HEK293 (cell line): ENCODE data around the gene PALM.

Experiments
- BCL6B ChIP-seq: fragments of 450-650 bp; formaldehyde crosslinking; IDR thresholded peaks from 2 replicates; pipeline ENCODE4 v1.5.1; 2017; ENCODE audit warnings: missing biosample characterization, missing genetic modification characterization
- YY2 ChIP-seq: fragments of 450-650 bp; formaldehyde crosslinking; IDR thresholded peaks from 2 replicates; pipeline ENCODE4 v1.5.1; 2016; ENCODE audit warnings: missing biosample characterization, missing genetic modification characterization
- ZBTB26 ChIP-seq: fragments of 450-650 bp; formaldehyde crosslinking; optimal IDR thresholded peaks from 2 replicates; pipeline ENCODE3; 2016; ENCODE audit warnings: missing biosample characterization, mild to moderate bottlenecking, missing genetic modification characterization
- ZBTB7A ChIP-seq: fragments of 450-650 bp; formaldehyde crosslinking; IDR thresholded peaks from 2 replicates; pipeline ENCODE4 v1.5.1; 2016; ENCODE audit warnings: low read depth, missing biosample characterization, missing genetic modification characterization
- ZFP37 ChIP-seq: fragments of 450-650 bp; formaldehyde crosslinking; IDR thresholded peaks from 2 replicates; pipeline ENCODE4 v1.5.1; 2016; ENCODE audit warnings: missing biosample characterization, missing genetic modification characterization
- ZFP41 ChIP-seq: fragments of 450-650 bp; formaldehyde crosslinking; IDR thresholded peaks from 2 replicates; pipeline ENCODE4 v1.5.1; 2016; ENCODE audit warnings: missing biosample characterization, missing genetic modification characterization, borderline replicate concordance
- ZNF140 ChIP-seq: fragments of 450-650 bp; formaldehyde crosslinking; IDR thresholded peaks from 2 replicates; pipeline ENCODE4 v1.5.1; 2016; ENCODE audit warnings: missing biosample characterization, missing genetic modification characterization
- ZNF146 ChIP-seq: fragments of 450-650 bp; formaldehyde crosslinking; IDR thresholded peaks from 2 replicates; pipeline ENCODE4 v1.5.1; 2016; ENCODE audit warnings: missing biosample characterization, missing genetic modification characterization
- ZNF169 ChIP-seq: fragments of 450-650 bp; formaldehyde crosslinking; IDR thresholded peaks from 2 replicates; pipeline ENCODE4 v1.5.1; 2016; ENCODE audit warnings: missing biosample characterization, missing genetic modification characterization
- ZNF202 ChIP-seq: fragments of 450-650 bp; formaldehyde crosslinking; IDR thresholded peaks from 2 replicates; pipeline ENCODE4 v1.5.1; 2016; ENCODE audit warnings: missing biosample characterization, missing genetic modification characterization, borderline replicate concordance
- ZNF266 ChIP-seq: fragments of 450-650 bp; formaldehyde crosslinking; IDR thresholded peaks from 2 replicates; pipeline ENCODE4 v1.5.1; 2016; ENCODE audit warnings: missing biosample characterization, missing genetic modification characterization, low read depth
- ZNF280D ChIP-seq: fragments of 450-650 bp; formaldehyde crosslinking; IDR thresholded peaks from 2 replicates; pipeline ENCODE4 v1.5.1; 2016; ENCODE audit warnings: missing biosample characterization, missing genetic modification characterization
- ZNF302 ChIP-seq: fragments of 450-650 bp; formaldehyde crosslinking; IDR thresholded peaks from 2 replicates; pipeline ENCODE4 v1.5.1; 2016; ENCODE audit warnings: missing biosample characterization, missing genetic modification characterization, low read depth
- ZNF341 ChIP-seq: fragments of 450-650 bp; formaldehyde crosslinking; IDR thresholded peaks from 2 replicates; pipeline ENCODE4; 2016; ENCODE audit warnings: low read depth, missing biosample characterization, missing genetic modification characterization
- ZNF366 ChIP-seq: fragments of 450-650 bp; formaldehyde crosslinking; conservative IDR thresholded peaks from 2 replicates; pipeline ENCODE4 v1.5.1; 2016; ENCODE audit warnings: missing biosample characterization, missing genetic modification characterization
- ZNF585B ChIP-seq: fragments of 450-650 bp; formaldehyde crosslinking; IDR thresholded peaks from 2 replicates; pipeline ENCODE4 v1.5.1; 2016; ENCODE audit warnings: missing biosample characterization, missing genetic modification characterization
- ZNF639 ChIP-seq: fragments of 450-650 bp; formaldehyde crosslinking; IDR thresholded peaks from 2 replicates; pipeline ENCODE4 v1.5.1; 2016; ENCODE audit warnings: missing biosample characterization, missing genetic modification characterization
- ZNF654 ChIP-seq: fragments of 450-650 bp; formaldehyde crosslinking; IDR thresholded peaks from 2 replicates; pipeline ENCODE4 v1.5.1; 2016; ENCODE audit warnings: low read depth, missing biosample characterization, missing genetic modification characterization
- ZNF664 ChIP-seq: fragments of 450-650 bp; formaldehyde crosslinking; IDR thresholded peaks from 2 replicates; pipeline ENCODE4 v1.5.1; 2016; ENCODE audit warnings: missing biosample characterization, missing genetic modification characterization
- ZNF692 ChIP-seq: fragments of 450-650 bp; formaldehyde crosslinking; IDR thresholded peaks from 2 replicates; pipeline ENCODE4 v1.5.1; 2016; ENCODE audit warnings: missing biosample characterization, missing genetic modification characterization
- ZNF704 ChIP-seq: fragments of 450-650 bp; formaldehyde crosslinking; IDR thresholded peaks from 2 replicates; pipeline ENCODE4 v1.5.1; 2016; ENCODE audit warnings: missing biosample characterization, missing genetic modification characterization
- ZNF747 ChIP-seq: fragments of 450-650 bp; formaldehyde crosslinking; IDR thresholded peaks from 2 replicates; pipeline ENCODE4 v1.5.1; 2016; ENCODE audit warnings: missing biosample characterization, missing genetic modification characterization
- ZNF76 ChIP-seq: fragments of 450-650 bp; formaldehyde crosslinking; IDR thresholded peaks from 2 replicates; pipeline ENCODE4; 2016; ENCODE audit warnings: low read depth, missing biosample characterization, missing genetic modification characterization, borderline replicate concordance
- ZNF792 ChIP-seq: fragments of 450-650 bp; formaldehyde crosslinking; IDR thresholded peaks from 2 replicates; pipeline ENCODE4 v1.5.1; 2016; ENCODE audit warnings: missing biosample characterization, missing genetic modification characterization
- ZNF837 ChIP-seq: fragments of 450-650 bp; formaldehyde crosslinking; IDR thresholded peaks from 2 replicates; pipeline ENCODE4 v1.5.1; 2016; ENCODE audit warnings: missing biosample characterization, missing genetic modification characterization

PALM gene

GRCh38 chr19:796692-797527 is 88.2 kb downstream of the PALM start, which contains the start of gene PTBP1 (continued):
- TF ChIP-seq ZNF639 (tag by site-specific recombination): peak; percentile 90
- TF ChIP-seq ZFP37 (tag by site-specific recombination): no peak
- TF ChIP-seq ZNF654: no peak
- peak; percentile 69 for TF ChIP-seq ZBTB26 (tag by site-specific recombination)
- peak; percentile 89 for TF ChIP-seq ZNF341 (tag by site-specific recombination)
- TF ChIP-seq ZNF280D: no peak
- no peak for TF ChIP-seq ZNF704 (tag by site-specific recombination)
- TF ChIP-seq ZNF585B (tag by site-specific recombination): no peak
- no peak for TF ChIP-seq ZFP41
- TF ChIP-seq ZNF664 (tag by site-specific recombination): no peak
- TF ChIP-seq ZNF747 (tag by site-specific recombination): no peak
- peak; percentile 42; the same call in 1 of the 2 replicates for TF ChIP-seq ZBTB7A (tag by site-specific recombination)
- TF ChIP-seq ZNF76: peak; percentile 93
- TF ChIP-seq YY2 (tag by site-specific recombination): peak; percentile 99
- no peak for TF ChIP-seq BCL6B (tag by site-specific recombination)
- no peak for TF ChIP-seq ZNF366 (tag by site-specific recombination)
- TF ChIP-seq ZNF692 (tag by site-specific recombination): peak; percentile 74
- no peak for TF ChIP-seq ZNF169 (tag by site-specific recombination)
- TF ChIP-seq ZNF140 (tag by site-specific recombination): no peak
- no peak for TF ChIP-seq ZNF266 (tag by site-specific recombination)
- TF ChIP-seq ZNF837: no peak
- no peak for TF ChIP-seq ZNF792
- TF ChIP-seq ZNF146 (tag by site-specific recombination): no peak
- no peak for TF ChIP-seq ZNF302 (tag by site-specific recombination)
- no peak for TF ChIP-seq ZNF202 (tag by site-specific recombination)
